ENCODE data around the gene PABPN1. TPM values are rescaled to one million over a fixed set of nuclear protein-coding genes. Genes with fewer than 3 reads are reported as not detected.
A peak's percentile ranks its signal among the peaks of the same experiment; 100 is the strongest.
"Not testable (repeated sequence)": the region's sequence is repeated elsewhere in the genome, so short reads cannot be mapped to it uniquely, and the experiment has no call there.

The PABPN1 gene, protein sequence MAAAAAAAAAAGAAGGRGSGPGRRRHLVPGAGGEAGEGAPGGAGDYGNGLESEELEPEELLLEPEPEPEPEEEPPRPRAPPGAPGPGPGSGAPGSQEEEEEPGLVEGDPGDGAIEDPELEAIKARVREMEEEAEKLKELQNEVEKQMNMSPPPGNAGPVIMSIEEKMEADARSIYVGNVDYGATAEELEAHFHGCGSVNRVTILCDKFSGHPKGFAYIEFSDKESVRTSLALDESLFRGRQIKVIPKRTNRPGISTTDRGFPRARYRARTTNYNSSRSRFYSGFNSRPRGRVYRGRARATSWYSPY
- 40.7 TPM for total RNA-seq

DNA sequence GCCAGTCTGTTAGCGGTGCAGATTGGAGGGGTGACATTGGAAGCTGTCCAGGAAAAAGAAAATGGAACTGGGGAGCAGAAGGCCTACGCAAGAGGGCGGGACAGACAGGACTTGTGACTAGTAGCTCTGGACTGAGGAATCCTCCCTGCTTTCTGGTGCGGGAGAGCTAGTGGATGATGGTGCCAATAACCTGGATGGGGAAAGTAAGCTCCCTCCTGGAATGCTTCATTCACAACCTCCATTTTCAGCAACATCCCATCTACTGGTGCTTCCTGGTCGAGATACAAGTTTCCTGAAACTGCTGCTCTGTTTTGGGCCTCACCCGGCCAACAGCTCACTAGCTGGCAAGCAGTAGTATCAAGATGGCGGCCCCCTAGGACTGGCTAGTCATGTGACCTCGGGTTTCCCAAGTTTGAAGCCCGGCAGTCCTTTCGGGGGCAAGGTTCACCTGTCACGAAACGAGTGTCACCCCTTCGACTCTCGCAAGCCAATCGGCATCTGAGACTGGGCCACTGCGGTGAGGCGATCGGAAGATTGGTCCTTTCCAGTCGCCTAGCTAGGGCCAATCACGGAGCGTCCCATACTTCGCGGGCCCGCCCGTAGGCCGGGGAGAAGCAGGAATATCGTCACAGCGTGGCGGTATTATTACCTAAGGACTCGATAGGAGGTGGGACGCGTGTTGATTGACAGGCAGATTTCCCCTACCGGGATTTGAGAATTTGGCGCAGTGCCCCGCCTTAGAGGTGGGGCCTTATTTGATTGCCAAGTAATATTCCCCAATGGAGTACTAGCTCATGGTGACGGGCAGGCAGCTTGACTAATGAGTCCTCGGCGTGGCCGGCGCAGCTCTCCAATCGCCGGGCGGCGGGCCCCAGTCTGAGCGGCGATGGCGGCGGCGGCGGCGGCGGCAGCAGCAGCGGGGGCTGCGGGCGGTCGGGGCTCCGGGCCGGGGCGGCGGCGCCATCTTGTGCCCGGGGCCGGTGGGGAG lies at the start of gene PABPN1:
TSS of gene PABPN1 (plus strand) at position 874 of the 988 bp plus-strand sequence. CDS start at position 887, 13 bp downstream.
- no peaks in the 10 kb centered on the region for H3K27me3 ChIP-seq (ENCODE audit: control insufficient read depth in 3 of 3, insufficient read depth in 3 of 3, low read length in 3 of 3)
- H3K9ac ChIP-seq (ENCODE audit: low read depth in 1 of 3, low read length in 3 of 3): peak within 1 kb of the TSS; percentile 84 to 91 (median 90)
- H3K36me3 ChIP-seq (ENCODE audit: control insufficient read depth in 3 of 3, insufficient read depth in 3 of 3, low read length in 3 of 3): peaks cover 20 to 27% (median 23%) of the 10 kb centered on the region in 3 donors
- peaks cover 20 to 22% (median 20%) of the 10 kb centered on the region in 3 donors for H3K4me1 ChIP-seq (ENCODE audit: control insufficient read depth in 3 of 3, insufficient read depth in 3 of 3, low read length in 3 of 3)
- peak within 1 kb of the TSS; percentile 97 for H3K27ac ChIP-seq (ENCODE audit: low read depth, low read length)
- peak within 1 kb of the TSS; percentile 88 to 95 (median 92) for H3K4me3 ChIP-seq (ENCODE audit: low read length in 3 of 3)
- no peaks in the 10 kb centered on the region for H3K9me3 ChIP-seq (ENCODE audit: control insufficient read depth in 3 of 3, low read length in 3 of 3)

DNA sequence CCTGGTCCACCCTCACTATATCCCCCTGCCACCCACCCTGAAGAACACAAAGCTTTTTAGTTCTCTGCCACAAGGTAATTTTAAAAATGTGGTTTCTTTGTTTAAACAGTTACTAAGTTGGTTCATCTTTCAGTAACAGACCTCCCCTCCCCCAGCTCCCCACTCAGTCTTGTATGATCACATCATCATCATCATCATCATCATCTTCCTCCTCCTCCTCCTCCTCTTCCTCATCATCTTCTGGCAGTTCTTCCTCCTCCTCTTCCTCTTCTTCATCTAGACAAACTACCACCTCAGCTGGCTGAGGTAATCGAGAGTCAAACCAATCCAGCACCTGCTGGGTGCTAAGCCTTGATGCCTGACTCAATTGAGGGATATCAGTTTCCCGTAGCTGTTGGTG lies 45.8 kb upstream of the PABPN1 start:
- Histone ChIP-seq H3K27me3 (ENCODE audit: control insufficient read depth in 3 of 3, insufficient read depth in 3 of 3, low read length in 3 of 3) (no peaks in the 10 kb centered on the region), H3K9ac (ENCODE audit: low read depth in 1 of 3, low read length in 3 of 3) (no peak overlapping the region), H3K4me1 (ENCODE audit: control insufficient read depth in 3 of 3, insufficient read depth in 3 of 3, low read length in 3 of 3) (peaks cover 2 to 7% (median 3%) of the 10 kb centered on the region in 3 donors), H3K27ac (ENCODE audit: low read depth, low read length) (no peak overlapping the region), H3K36me3 (ENCODE audit: control insufficient read depth in 3 of 3, insufficient read depth in 3 of 3, low read length in 3 of 3) (peaks cover 7 to 14% (median 9%) of the 10 kb centered on the region in 3 donors), H3K4me3 (ENCODE audit: low read length in 3 of 3) (no peak overlapping the region), H3K9me3 (ENCODE audit: control insufficient read depth in 3 of 3, low read length in 3 of 3) (no peaks in the 10 kb centered on the region)

DNA sequence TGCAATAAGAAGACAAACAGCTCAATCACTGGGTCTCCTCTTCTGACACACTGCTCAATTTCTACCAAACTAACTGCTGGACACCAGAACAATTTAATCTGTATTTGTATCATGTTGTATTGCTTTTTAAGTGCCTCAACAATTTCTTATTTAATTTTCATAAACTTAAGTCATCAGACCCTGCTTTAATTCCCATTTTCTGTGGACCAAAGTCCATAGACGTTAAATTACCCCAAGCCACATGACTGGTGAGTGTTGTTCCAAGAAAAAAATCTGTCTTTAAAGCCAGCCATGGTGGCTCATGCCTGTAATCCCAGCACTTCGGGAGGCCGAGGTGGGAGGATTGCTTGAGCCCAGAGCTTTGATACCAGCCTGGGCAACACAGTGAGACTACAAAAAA lies 44.1 kb upstream of the PABPN1 start:
- H3K27ac ChIP-seq (ENCODE audit: low read depth, low read length): no peak overlapping the region
- H3K36me3 ChIP-seq (ENCODE audit: control insufficient read depth in 3 of 3, insufficient read depth in 3 of 3, low read length in 3 of 3): peaks cover 7 to 14% (median 9%) of the 10 kb centered on the region in 3 donors
- H3K4me1 ChIP-seq (ENCODE audit: control insufficient read depth in 3 of 3, insufficient read depth in 3 of 3, low read length in 3 of 3): peaks cover 2 to 8% (median 3%) of the 10 kb centered on the region in 3 donors

DNA sequence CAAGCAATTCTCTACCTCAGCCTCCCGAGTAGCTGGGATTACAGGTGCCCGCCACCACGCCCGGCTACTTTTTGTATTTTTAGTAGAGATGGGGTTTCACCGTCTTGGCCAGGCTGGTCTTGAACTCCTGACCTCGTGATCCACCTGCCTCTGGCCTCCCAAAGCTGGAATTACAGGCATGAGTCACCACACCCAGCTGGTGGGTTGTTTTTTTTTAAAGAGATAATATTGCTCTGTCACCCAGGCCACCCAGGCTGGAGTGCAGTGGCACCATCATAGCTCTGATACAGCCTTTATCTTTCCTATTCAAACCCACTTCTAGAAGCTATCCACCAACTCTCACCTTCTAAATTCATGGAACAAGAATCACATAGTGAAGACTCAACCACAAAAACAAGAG lies 43.3 kb upstream of the PABPN1 start:
- not testable (repeated sequence) for H3K27me3 ChIP-seq (ENCODE audit: control insufficient read depth in 3 of 3, insufficient read depth in 3 of 3, low read length in 3 of 3); H3K9me3 ChIP-seq (ENCODE audit: control insufficient read depth in 3 of 3, low read length in 3 of 3); H3K9ac ChIP-seq (ENCODE audit: low read depth in 1 of 3, low read length in 3 of 3); H3K27ac ChIP-seq (ENCODE audit: low read depth, low read length); H3K4me3 ChIP-seq (ENCODE audit: low read length in 3 of 3); H3K4me1 ChIP-seq (ENCODE audit: control insufficient read depth in 3 of 3, insufficient read depth in 3 of 3, low read length in 3 of 3)
- peaks cover 7 to 14% (median 11%) of the 10 kb centered on the region in 3 donors for H3K36me3 ChIP-seq (ENCODE audit: control insufficient read depth in 3 of 3, insufficient read depth in 3 of 3, low read length in 3 of 3)

More for the DNA sequence above, 44.1 kb upstream of the PABPN1 start:
- H3K9ac ChIP-seq (ENCODE audit: low read depth in 1 of 3, low read length in 3 of 3): no peak overlapping the region
- no peaks in the 10 kb centered on the region for H3K9me3 ChIP-seq (ENCODE audit: control insufficient read depth in 3 of 3, low read length in 3 of 3)
- no peaks in the 10 kb centered on the region for H3K27me3 ChIP-seq (ENCODE audit: control insufficient read depth in 3 of 3, insufficient read depth in 3 of 3, low read length in 3 of 3)
- no peak overlapping the region for H3K4me3 ChIP-seq (ENCODE audit: low read length in 3 of 3)

DNA sequence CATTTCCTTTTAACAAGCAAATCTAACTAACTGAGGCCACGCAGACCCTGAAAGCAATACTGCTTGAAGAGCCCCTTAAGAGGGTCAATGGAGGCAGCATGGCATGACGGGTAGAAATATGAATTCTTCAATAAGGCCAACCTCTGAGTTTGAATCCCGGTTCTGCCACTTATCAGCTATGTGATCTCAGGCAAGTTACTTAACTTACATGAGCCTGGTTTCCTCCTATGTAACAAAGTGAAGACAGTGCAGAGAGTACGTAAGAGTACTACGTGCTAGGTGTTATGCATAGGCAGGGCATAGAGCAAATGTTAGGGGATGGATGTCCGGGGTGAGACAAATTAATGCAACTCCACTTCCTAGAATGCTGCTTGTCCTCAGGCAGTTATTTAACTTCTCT lies 40.0 kb upstream of the PABPN1 start:
- Histone ChIP-seq H3K27ac (ENCODE audit: low read depth, low read length) (no peak overlapping the region), H3K27me3 (ENCODE audit: control insufficient read depth in 3 of 3, insufficient read depth in 3 of 3, low read length in 3 of 3) (no peaks in the 10 kb centered on the region), H3K4me3 (ENCODE audit: low read length in 3 of 3) (no peak overlapping the region), H3K36me3 (ENCODE audit: control insufficient read depth in 3 of 3, insufficient read depth in 3 of 3, low read length in 3 of 3) (peaks cover 2 to 6% (median 5%) of the 10 kb centered on the region in 3 donors), H3K4me1 (ENCODE audit: control insufficient read depth in 3 of 3, insufficient read depth in 3 of 3, low read length in 3 of 3) (peaks cover 7 to 16% (median 11%) of the 10 kb centered on the region in 3 donors), H3K9me3 (ENCODE audit: control insufficient read depth in 3 of 3, low read length in 3 of 3) (no peaks in the 10 kb centered on the region), H3K9ac (ENCODE audit: low read depth in 1 of 3, low read length in 3 of 3) (no peak overlapping the region)

DNA sequence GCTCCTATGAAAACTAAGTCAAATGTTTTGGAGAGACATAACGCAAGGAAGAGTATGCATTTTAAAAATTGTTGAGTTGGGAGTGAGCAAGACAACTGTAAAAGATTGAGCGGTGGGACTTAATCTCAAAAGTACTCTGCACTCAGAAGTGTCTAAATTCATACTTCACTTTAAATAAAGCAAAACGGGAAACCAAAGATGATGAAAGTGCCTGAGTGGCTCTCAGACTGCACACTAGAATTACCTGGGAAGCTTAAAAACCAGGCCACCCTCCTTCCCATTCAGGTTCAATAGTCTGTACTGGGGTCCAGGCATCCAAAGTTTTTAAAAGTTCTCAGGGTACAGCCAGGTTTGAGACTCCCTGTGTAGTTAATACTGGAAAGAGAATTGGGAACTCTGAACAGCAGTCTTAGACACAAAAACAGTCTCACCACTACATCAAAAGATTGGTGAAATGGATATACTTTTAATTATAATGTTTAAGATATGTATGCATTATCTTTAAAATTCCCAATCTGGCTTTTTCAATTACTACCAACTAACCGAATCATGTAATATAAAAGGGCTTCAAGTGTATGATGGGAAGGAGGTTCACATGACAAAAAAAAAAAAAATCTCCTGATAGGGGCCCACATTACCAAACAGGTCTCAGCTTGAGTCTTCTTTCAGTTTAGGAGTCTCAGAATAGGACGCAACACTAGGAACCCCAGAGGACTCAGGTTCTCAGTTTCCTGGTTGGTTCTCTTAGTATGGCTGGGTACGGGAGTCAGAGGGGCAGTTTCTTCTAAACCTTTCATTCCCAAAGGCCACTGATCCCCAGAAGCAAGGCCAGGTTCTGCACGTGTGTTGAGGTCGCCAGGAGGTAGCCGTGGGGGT lies 36.4 kb upstream of the PABPN1 start:
- peaks cover 15 to 22% (median 20%) of the 10 kb centered on the region in 3 donors for H3K4me1 ChIP-seq (ENCODE audit: control insufficient read depth in 3 of 3, insufficient read depth in 3 of 3, low read length in 3 of 3)
- peak overlapping the region; percentile 94 to 96 (median 95) for H3K9ac ChIP-seq (ENCODE audit: low read depth in 1 of 3, low read length in 3 of 3)
- no peaks in the 10 kb centered on the region for H3K27me3 ChIP-seq (ENCODE audit: control insufficient read depth in 3 of 3, insufficient read depth in 3 of 3, low read length in 3 of 3)
- H3K4me3 ChIP-seq (ENCODE audit: low read length in 3 of 3): peak overlapping the region; percentile 86 to 88 (median 87)
- H3K36me3 ChIP-seq (ENCODE audit: control insufficient read depth in 3 of 3, insufficient read depth in 3 of 3, low read length in 3 of 3): peaks cover 2 to 5% (median 2%) of the 10 kb centered on the region in 3 donors
- H3K27ac ChIP-seq (ENCODE audit: low read depth, low read length): peak overlapping the region; percentile 97
- H3K9me3 ChIP-seq (ENCODE audit: control insufficient read depth in 3 of 3, low read length in 3 of 3): no peaks in the 10 kb centered on the region

DNA sequence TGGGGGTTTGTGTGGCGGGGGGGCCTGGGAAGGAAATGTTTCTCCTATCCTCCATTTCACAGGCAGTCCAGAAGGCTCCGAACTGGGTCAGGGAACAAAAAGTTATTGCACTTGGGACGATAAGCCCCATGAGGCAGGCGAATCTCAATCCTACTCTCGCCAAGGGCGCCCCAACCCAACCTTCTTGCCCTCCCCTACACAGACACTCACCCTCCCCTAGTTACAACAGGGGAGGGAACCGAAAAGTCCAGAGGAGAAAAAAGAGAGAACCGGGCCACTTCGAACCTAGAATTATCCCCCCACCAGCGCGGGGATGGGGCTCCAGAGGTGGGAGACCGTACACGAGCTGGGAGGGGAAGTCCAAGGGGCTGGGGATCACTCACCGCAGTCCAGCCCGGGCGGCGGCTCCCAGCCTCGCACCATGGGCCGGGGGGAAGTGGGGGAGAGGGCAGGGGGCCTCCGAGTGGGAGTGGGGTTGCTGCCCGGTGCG lies 35.7 kb upstream of the PABPN1 start:
- H3K4me3 ChIP-seq (ENCODE audit: low read length in 3 of 3): peak overlapping the region; percentile 86 to 88 (median 87)
- H3K4me1 ChIP-seq (ENCODE audit: control insufficient read depth in 3 of 3, insufficient read depth in 3 of 3, low read length in 3 of 3): peaks cover 13 to 17% (median 17%) of the 10 kb centered on the region in 3 donors
- no peaks in the 10 kb centered on the region for H3K9me3 ChIP-seq (ENCODE audit: control insufficient read depth in 3 of 3, low read length in 3 of 3)

DNA sequence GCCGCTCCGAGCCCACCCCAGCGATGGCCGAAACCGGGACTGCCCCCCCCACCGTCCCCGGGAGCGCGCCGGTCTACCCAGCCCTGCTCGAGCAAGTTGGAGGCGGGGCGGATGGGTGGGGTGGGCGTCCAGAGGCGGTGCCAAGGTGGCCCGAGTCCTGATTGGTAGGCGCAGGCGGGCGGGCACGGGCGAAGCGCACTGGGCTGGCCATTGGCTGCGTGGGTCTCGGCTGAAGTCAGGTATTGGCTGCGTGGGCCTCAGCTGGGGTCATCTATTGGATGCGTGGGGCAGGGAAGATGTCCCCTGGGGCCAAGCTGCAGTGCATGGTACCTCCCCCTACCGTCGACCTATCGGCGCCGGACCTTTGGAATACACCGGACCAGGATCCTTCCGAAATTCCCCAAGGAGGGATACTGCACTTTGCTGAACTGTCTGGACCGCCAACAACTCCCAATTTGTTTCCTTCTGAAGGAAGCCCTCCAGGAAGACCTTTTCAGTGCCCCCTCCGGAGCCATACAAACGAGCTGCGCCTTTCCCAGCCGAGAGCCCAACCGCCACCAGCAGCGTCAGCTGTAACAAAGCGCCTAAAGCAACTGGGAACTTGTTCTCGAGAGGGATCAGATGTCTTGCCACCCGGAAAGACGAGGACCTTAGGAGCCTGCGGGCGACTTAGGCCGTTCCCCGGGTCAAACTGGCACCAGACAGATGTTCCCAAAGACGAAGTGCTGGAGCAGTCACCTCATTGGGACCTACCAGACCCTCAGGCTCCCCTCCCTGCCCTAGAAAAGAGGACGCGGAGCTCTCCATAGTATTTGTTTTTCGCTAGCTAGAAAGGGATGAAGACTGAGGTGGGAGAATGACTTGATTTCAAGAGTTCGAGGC lies 35.0 kb upstream of the PABPN1 start, which contains the start of gene HOMEZ:
TSS of gene HOMEZ (minus strand) at position 113 of the 882 bp plus-strand sequence. CDS start 180 bp downstream, outside the sequence.
- peaks cover 2 to 6% (median 2%) of the 10 kb centered on the region in 3 donors for H3K36me3 ChIP-seq (ENCODE audit: control insufficient read depth in 3 of 3, insufficient read depth in 3 of 3, low read length in 3 of 3)
- peak within 1 kb of the TSS; percentile 94 to 96 (median 95) for H3K9ac ChIP-seq (ENCODE audit: low read depth in 1 of 3, low read length in 3 of 3)
- H3K9me3 ChIP-seq (ENCODE audit: control insufficient read depth in 3 of 3, low read length in 3 of 3): no peaks in the 10 kb centered on the region
- peaks cover 13 to 17% (median 17%) of the 10 kb centered on the region in 3 donors for H3K4me1 ChIP-seq (ENCODE audit: control insufficient read depth in 3 of 3, insufficient read depth in 3 of 3, low read length in 3 of 3)
- no peaks in the 10 kb centered on the region for H3K27me3 ChIP-seq (ENCODE audit: control insufficient read depth in 3 of 3, insufficient read depth in 3 of 3, low read length in 3 of 3)
- peak within 1 kb of the TSS; percentile 97 for H3K27ac ChIP-seq (ENCODE audit: low read depth, low read length)
- peak within 1 kb of the TSS; percentile 86 to 90 (median 89) for H3K4me3 ChIP-seq (ENCODE audit: low read length in 3 of 3)

More for the DNA sequence above, 35.7 kb upstream of the PABPN1 start:
- H3K36me3 ChIP-seq (ENCODE audit: control insufficient read depth in 3 of 3, insufficient read depth in 3 of 3, low read length in 3 of 3): peaks cover 2 to 6% (median 2%) of the 10 kb centered on the region in 3 donors
- no peaks in the 10 kb centered on the region for H3K27me3 ChIP-seq (ENCODE audit: control insufficient read depth in 3 of 3, insufficient read depth in 3 of 3, low read length in 3 of 3)
- H3K27ac ChIP-seq (ENCODE audit: low read depth, low read length): peak overlapping the region; percentile 97
- H3K9ac ChIP-seq (ENCODE audit: low read depth in 1 of 3, low read length in 3 of 3): peak overlapping the region; percentile 94 to 96 (median 95)
